Esophagus muscularis mucosa (tissue), 2 donors: ENCODE measurements around the gene SORBS1.

ENCODE experiments used
- POLR2A ChIP-seq: fragments of 450-650 bp; IDR thresholded peaks from one replicate; pipeline ENCODE4 v1.6.1; 2017; ENCODE audit warnings: antibody characterized with exemption, moderate library complexity, mild to moderate bottlenecking, low read depth
- POLR2AphosphoS5 ChIP-seq, 2 donors: sonication (generic); formaldehyde crosslinking; IDR thresholded peaks; one replicate each; pipeline ENCODE4 v1.6.1; 2017; ENCODE audit warnings: antibody characterized with exemption in 2 of 2

GRCh38 chr10:95500097-95500496 is 61.1 kb downstream of the SORBS1 start:
- no peak for TF ChIP-seq POLR2AphosphoS5 (IDR thresholded peaks at IDR 0.05)
- TF ChIP-seq POLR2A, result no peak
